ENCODE data around the gene ZEB2.

- TF ChIP-seq FUBP1 (CRISPR knock-in tag; IDR thresholded peaks at IDR 0.05; ENCODE audit: borderline replicate concordance), result no peak
- no peak for TF ChIP-seq GTF2F1 (IDR thresholded peaks at IDR 0.05; ENCODE audit: low read length)
- no peak for TF ChIP-seq CTCF (CRISPR knock-in tag; IDR thresholded peaks at IDR 0.05)
- no peak for TF ChIP-seq MAZ (IDR thresholded peaks at IDR 0.05; ENCODE audit: borderline replicate concordance, low read depth, low read length)
- no peak for TF ChIP-seq MAZ (CRISPR knock-in tag; IDR thresholded peaks at IDR 0.05; ENCODE audit: low read depth)
- TF ChIP-seq ELF4 (CRISPR knock-in tag; IDR thresholded peaks at IDR 0.05; ENCODE audit: borderline replicate concordance), result no peak
- no peak for TF ChIP-seq ZNF572 (CRISPR knock-in tag; IDR thresholded peaks at IDR 0.05)
Observed at GRCh38 chr2:144437636-144438035, 82.3 kb downstream of the ZEB2 start.

Data from HepG2 (cell line).